D721Med (cell line): ENCODE measurements around the gene SMCHD1.
A peak's percentile ranks its signal among the peaks of the same experiment; 100 is the strongest.
"Not testable (repeated sequence)": the region's sequence is repeated elsewhere in the genome, so short reads cannot be mapped to it uniquely, and the experiment has no call there.

Experiments used
- DNase-seq: peaks from one replicate; pipeline ENCODE4 v3.0.0; 2011; ENCODE audit warnings: low spot score; ENCODE audit not compliant: insufficient read length
- FAIRE-seq: peaks from 2 replicates; lab custom pipeline; 2011; peaks lifted over from hg19 to GRCh38; lab: Jason Lieb, UNC
- TF ChIP-seq, protein P1 (sequence below): IDR thresholded peaks from 2 replicates; pipeline ENCODE4 v1.5.1; 2012; ENCODE audit warnings: mild to moderate bottlenecking, control low read depth; ENCODE audit not compliant: insufficient read depth; ENCODE audit errors: missing control alignments

The SMCHD1 gene

DNA sequence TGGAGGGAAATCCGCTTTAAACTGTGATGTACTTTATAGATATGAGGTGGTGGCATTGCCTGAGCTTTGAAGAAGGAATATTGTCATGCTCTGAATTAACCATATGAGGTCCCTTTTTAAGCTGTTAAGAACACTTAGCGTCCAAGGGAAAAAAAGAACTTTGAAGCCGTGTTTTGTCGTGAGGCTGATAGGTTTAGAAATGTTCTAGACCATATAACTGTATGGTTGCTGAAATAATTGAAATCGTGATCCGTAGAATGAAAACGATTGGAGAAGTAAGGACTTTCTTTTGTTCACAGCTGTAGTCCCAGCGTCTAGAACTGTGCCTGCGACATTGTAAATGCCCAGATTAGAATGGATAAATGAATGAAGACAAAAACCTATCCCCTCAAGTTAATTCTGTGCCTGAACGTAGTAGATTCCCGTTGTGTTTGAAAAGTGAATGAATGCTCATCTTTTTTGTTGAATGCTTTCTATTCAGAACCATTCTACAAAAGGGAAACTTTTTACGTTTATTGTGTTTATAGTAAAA is 1.5 kb downstream of the SMCHD1 start:
- FAIRE-seq (peak; percentile 77), DNase-seq (no peak)
- TF ChIP-seq, protein P1, sequence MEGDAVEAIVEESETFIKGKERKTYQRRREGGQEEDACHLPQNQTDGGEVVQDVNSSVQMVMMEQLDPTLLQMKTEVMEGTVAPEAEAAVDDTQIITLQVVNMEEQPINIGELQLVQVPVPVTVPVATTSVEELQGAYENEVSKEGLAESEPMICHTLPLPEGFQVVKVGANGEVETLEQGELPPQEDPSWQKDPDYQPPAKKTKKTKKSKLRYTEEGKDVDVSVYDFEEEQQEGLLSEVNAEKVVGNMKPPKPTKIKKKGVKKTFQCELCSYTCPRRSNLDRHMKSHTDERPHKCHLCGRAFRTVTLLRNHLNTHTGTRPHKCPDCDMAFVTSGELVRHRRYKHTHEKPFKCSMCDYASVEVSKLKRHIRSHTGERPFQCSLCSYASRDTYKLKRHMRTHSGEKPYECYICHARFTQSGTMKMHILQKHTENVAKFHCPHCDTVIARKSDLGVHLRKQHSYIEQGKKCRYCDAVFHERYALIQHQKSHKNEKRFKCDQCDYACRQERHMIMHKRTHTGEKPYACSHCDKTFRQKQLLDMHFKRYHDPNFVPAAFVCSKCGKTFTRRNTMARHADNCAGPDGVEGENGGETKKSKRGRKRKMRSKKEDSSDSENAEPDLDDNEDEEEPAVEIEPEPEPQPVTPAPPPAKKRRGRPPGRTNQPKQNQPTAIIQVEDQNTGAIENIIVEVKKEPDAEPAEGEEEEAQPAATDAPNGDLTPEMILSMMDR, result no peak

DNA sequence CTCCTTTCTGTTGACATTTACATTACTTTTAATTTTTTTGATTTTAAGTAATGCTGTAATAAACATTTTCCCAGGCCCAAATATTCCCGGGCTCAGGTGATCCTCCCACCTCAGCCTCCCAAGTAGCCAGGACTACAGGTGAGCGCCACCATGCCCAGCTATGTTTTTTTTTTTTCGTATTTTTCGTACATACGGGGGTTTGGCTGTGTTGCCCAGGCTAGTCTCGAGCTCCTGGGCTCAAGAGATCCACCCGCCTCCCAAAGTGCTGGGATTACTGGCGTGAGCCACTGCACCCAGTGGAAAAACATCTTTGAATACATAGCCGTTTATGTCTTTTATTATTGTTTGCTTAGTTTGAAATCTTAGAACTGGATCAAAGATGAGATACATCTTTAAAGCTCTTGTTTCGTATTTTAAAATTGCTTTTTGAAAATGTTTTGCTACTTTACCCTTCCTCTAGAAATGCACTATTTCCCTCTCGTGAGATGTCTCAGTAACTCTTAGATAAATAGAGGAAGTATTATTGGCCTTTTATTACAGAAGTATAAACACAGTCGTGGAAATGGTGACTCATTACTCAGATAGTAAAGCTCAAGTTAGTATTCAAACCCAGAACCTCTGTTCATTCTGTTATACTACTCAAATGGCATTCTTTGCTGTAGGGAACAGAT is 2.4 kb downstream of the SMCHD1 start:
- FAIRE-seq (peak; percentile 44), DNase-seq (no peak)
- TF ChIP-seq, protein P1, result no peak

DNA sequence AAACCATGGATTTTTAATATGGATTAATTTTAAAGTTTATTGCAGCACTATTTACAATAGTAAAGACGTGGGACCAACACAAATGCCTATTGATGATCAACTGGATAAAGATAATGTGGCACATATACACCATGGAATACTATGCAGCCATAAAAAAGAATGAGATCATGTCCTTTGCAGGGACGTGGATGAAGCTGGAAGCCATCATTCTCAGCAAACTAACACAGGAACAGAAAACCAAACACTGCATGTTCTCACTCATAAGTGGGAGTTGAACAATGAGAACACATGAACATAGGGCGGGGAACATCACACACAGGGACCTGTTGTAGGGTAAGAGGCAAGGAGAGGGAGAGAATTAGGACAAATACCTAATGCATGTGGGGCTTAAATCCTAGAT is 5.3 kb downstream of the SMCHD1 start:
- FAIRE-seq, result not testable (repeated sequence)

DNA sequence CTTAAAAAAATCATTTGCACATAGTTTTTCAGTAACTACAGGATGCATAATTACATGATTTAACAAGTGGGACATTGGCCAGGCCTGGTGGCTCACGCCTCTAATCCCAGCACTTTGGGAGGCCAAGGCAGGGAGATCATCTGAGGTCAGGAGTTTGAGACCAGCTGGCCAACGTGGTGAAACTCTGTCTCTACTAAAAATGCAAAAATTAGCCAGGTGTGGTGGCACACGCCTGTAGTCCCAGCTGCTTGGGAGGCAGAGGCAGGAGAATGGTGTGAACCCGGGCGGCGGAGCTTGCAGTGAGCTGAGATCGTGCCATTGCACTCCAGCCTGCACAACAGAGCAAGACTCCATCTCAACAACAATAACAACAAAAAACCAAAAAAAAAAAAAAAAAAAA is 6.8 kb downstream of the SMCHD1 start:
- not testable (repeated sequence) for FAIRE-seq

More for the DNA sequence above, 5.3 kb downstream of the SMCHD1 start:
- DNase-seq, result not testable (repeated sequence)

DNA sequence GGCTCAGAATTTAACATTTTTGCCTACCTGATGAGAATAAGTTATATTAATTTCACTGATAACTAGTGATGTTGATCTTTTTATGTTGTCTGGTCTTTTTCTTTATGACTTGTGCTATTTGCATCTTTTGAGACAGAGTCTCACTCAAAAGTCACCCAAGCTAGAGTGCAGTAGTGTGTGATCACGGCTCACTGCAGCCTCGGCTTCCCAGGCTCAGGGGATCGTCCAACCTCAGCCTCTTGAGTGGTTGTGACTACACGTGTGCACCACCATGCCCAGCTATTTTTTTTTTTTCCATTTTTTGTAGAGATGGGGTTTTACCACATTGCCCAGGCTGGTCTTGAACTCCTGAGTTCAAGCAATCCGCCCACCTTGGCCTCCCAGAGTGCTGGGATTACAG is 7.5 kb downstream of the SMCHD1 start:
- TF ChIP-seq, protein P1, result no peak
- no peak for FAIRE-seq
- DNase-seq, result no peak

More for the DNA sequence above, 6.8 kb downstream of the SMCHD1 start:
- not testable (repeated sequence) for DNase-seq

DNA sequence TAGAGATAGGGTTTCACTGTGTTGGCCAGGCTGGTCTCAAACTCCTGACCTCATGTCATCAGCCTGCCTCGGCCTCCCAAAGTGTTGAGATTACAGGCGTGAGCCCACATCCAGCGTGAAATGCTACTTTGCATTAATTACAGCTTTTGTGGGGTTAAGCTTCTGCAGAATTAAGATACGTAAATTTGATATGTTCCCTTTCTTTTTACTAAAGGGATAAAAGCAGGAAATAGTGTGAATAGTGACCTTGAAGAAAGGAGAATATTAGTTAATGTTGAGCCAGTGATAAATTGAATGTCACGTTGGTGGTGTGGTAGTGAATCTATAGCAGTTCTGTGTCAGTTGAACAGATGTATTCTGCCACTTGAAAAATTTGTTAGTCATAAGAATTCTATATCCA is 16.9 kb downstream of the SMCHD1 start:
- TF ChIP-seq, protein P1, result no peak
- DNase-seq (no peak), FAIRE-seq (peak; percentile 38)

GRCh38 chr18:2672872-2673271 is 17.3 kb downstream of the SMCHD1 start:
- no peak for DNase-seq
- TF ChIP-seq, protein P1, result no peak
- FAIRE-seq, result peak; percentile 90

DNA sequence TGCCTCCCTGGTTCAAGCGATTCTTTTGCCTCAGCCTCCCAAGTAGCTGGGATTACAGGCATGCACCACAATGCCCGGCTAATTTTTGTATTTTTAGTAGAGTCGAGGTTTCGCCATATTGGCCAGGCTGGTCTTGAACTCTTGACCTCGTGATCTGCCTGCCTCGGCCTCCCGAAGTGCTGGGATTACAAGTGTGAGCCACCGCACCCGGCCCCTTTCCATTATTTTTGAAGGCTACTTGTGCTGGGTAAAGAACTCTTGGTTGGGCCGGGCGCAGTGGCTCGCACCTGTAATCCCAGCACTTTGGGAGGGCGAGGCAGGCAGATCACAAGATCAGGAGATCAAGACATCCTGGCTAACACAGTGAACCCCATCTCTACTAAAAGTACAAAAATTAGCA is 23.4 kb downstream of the SMCHD1 start:
- not testable (repeated sequence) for DNase-seq, FAIRE-seq
